ENCODE data around the gene STX5. TPM values are rescaled to one million over a fixed set of nuclear protein-coding genes. Genes with fewer than 3 reads are reported as not detected.
A peak's percentile ranks its signal among the peaks of the same experiment; 100 is the strongest.

Gene STX5
- total and polyA plus RNA-seq, 9 of the 15 experiments (the other 6 are each of a cell fraction or from before 2014, with no cell fraction given), result 2.8 to 28.6 (median 23.7) TPM

DNA sequence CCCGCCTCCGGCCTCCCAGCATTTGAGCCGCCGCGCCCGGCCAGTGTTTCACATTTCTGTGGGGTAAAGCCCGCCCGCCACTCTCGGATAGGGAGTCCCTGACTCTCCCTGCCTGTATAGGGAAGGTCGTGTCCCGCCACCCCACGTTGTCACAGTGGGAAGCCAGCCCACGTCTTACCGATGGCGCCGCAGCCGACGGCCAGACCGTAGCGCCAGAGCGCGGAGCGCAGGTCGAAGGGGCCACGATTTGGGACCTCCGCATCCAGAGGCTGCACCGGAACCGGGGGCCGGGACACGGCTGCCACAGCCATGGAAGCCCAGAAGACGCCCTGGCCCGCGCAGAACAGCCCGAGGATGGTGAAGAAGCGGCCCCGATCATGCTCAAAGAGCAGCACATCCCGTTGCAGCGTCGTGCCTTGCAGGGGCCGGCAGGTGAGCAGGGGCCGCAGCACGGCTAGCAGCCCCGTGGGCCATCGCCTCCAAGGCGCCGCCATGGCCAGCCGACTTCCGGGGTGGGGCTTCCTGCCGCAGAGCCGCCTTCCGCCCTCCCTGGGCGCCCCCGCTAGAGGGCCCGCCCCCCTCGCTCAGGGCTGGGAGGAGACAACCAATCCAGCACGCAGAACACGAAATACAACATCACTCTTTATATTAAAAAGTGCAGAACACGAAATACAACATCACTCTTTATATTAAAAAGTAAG, 40.2 kb downstream of the STX5 start, which contains the start of gene TMEM223 (continued):
- TF ChIP-seq KLF1 (tag; IDR thresholded peaks at IDR 0.05), result peak; percentile 55; the same call in 1 of the 2 replicates
- no peak for TF ChIP-seq ZNF551 (CRISPR knock-in tag; IDR thresholded peaks at IDR 0.05)
- TF ChIP-seq, protein P1, sequence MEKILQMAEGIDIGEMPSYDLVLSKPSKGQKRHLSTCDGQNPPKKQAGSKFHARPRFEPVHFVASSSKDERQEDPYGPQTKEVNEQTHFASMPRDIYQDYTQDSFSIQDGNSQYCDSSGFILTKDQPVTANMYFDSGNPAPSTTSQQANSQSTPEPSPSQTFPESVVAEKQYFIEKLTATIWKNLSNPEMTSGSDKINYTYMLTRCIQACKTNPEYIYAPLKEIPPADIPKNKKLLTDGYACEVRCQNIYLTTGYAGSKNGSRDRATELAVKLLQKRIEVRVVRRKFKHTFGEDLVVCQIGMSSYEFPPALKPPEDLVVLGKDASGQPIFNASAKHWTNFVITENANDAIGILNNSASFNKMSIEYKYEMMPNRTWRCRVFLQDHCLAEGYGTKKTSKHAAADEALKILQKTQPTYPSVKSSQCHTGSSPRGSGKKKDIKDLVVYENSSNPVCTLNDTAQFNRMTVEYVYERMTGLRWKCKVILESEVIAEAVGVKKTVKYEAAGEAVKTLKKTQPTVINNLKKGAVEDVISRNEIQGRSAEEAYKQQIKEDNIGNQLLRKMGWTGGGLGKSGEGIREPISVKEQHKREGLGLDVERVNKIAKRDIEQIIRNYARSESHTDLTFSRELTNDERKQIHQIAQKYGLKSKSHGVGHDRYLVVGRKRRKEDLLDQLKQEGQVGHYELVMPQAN (IDR thresholded peaks at IDR 0.05; ENCODE audit: borderline replicate concordance), result peak; percentile 94
- TF ChIP-seq CEBPG (CRISPR knock-in tag; IDR thresholded peaks at IDR 0.05), result no peak
- no peak for TF ChIP-seq CEBPG (tag; conservative IDR thresholded peaks at IDR 0.05 in 1 of 2, IDR thresholded peaks at IDR 0.05 in 1 of 2)
- TF ChIP-seq, protein P2, sequence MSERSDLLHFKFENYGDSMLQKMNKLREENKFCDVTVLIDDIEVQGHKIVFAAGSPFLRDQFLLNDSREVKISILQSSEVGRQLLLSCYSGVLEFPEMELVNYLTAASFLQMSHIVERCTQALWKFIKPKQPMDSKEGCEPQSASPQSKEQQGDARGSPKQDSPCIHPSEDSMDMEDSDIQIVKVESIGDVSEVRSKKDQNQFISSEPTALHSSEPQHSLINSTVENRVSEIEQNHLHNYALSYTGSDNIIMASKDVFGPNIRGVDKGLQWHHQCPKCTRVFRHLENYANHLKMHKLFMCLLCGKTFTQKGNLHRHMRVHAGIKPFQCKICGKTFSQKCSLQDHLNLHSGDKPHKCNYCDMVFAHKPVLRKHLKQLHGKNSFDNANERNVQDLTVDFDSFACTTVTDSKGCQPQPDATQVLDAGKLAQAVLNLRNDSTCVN (CRISPR knock-in tag; IDR thresholded peaks at IDR 0.05), result no peak
- no peak for TF ChIP-seq IFI16 (CRISPR knock-in tag; IDR thresholded peaks at IDR 0.05)
- peak; percentile 91 for TF ChIP-seq KAT7 (CRISPR knock-in tag; IDR thresholded peaks at IDR 0.05; ENCODE audit: borderline replicate concordance)
- TF ChIP-seq, protein P3, sequence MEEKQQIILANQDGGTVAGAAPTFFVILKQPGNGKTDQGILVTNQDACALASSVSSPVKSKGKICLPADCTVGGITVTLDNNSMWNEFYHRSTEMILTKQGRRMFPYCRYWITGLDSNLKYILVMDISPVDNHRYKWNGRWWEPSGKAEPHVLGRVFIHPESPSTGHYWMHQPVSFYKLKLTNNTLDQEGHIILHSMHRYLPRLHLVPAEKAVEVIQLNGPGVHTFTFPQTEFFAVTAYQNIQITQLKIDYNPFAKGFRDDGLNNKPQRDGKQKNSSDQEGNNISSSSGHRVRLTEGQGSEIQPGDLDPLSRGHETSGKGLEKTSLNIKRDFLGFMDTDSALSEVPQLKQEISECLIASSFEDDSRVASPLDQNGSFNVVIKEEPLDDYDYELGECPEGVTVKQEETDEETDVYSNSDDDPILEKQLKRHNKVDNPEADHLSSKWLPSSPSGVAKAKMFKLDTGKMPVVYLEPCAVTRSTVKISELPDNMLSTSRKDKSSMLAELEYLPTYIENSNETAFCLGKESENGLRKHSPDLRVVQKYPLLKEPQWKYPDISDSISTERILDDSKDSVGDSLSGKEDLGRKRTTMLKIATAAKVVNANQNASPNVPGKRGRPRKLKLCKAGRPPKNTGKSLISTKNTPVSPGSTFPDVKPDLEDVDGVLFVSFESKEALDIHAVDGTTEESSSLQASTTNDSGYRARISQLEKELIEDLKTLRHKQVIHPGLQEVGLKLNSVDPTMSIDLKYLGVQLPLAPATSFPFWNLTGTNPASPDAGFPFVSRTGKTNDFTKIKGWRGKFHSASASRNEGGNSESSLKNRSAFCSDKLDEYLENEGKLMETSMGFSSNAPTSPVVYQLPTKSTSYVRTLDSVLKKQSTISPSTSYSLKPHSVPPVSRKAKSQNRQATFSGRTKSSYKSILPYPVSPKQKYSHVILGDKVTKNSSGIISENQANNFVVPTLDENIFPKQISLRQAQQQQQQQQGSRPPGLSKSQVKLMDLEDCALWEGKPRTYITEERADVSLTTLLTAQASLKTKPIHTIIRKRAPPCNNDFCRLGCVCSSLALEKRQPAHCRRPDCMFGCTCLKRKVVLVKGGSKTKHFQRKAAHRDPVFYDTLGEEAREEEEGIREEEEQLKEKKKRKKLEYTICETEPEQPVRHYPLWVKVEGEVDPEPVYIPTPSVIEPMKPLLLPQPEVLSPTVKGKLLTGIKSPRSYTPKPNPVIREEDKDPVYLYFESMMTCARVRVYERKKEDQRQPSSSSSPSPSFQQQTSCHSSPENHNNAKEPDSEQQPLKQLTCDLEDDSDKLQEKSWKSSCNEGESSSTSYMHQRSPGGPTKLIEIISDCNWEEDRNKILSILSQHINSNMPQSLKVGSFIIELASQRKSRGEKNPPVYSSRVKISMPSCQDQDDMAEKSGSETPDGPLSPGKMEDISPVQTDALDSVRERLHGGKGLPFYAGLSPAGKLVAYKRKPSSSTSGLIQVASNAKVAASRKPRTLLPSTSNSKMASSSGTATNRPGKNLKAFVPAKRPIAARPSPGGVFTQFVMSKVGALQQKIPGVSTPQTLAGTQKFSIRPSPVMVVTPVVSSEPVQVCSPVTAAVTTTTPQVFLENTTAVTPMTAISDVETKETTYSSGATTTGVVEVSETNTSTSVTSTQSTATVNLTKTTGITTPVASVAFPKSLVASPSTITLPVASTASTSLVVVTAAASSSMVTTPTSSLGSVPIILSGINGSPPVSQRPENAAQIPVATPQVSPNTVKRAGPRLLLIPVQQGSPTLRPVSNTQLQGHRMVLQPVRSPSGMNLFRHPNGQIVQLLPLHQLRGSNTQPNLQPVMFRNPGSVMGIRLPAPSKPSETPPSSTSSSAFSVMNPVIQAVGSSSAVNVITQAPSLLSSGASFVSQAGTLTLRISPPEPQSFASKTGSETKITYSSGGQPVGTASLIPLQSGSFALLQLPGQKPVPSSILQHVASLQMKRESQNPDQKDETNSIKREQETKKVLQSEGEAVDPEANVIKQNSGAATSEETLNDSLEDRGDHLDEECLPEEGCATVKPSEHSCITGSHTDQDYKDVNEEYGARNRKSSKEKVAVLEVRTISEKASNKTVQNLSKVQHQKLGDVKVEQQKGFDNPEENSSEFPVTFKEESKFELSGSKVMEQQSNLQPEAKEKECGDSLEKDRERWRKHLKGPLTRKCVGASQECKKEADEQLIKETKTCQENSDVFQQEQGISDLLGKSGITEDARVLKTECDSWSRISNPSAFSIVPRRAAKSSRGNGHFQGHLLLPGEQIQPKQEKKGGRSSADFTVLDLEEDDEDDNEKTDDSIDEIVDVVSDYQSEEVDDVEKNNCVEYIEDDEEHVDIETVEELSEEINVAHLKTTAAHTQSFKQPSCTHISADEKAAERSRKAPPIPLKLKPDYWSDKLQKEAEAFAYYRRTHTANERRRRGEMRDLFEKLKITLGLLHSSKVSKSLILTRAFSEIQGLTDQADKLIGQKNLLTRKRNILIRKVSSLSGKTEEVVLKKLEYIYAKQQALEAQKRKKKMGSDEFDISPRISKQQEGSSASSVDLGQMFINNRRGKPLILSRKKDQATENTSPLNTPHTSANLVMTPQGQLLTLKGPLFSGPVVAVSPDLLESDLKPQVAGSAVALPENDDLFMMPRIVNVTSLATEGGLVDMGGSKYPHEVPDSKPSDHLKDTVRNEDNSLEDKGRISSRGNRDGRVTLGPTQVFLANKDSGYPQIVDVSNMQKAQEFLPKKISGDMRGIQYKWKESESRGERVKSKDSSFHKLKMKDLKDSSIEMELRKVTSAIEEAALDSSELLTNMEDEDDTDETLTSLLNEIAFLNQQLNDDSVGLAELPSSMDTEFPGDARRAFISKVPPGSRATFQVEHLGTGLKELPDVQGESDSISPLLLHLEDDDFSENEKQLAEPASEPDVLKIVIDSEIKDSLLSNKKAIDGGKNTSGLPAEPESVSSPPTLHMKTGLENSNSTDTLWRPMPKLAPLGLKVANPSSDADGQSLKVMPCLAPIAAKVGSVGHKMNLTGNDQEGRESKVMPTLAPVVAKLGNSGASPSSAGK (IDR thresholded peaks at IDR 0.05), result no peak
- no peak for TF ChIP-seq NR4A1 (CRISPR knock-in tag; IDR thresholded peaks at IDR 0.05)
- no peak for TF ChIP-seq NR4A1 (tag; IDR thresholded peaks at IDR 0.05)

All from K562 (cell line).